Sigmoid colon (tissue), 7 donors: ENCODE results near the gene RDX. TPM values are rescaled to one million over a fixed set of nuclear protein-coding genes. Genes with fewer than 3 reads are reported as not detected.

Experiments
- DNase-seq: peaks from one replicate; pipeline ENCODE4 v3.0.0-alpha.2; 2019
- H3K27ac ChIP-seq, 4 donors: fragments of 200-600 bp; sonication (generic); one replicate each; pipeline ENCODE4 v1.5.1; 2016 to 2019; ENCODE audit warnings: mild to moderate bottlenecking in 1 of 4
- H3K27me3 ChIP-seq, 3 donors: fragments of 200-600 bp; sonication (generic); one replicate each; pipeline ENCODE4 v1.5.1; 2019; ENCODE audit warnings: mild to moderate bottlenecking in 1 of 3
- H3K36me3 ChIP-seq, 4 donors: fragments of 200-600 bp; sonication (generic); one replicate each; pipeline ENCODE4 v1.5.1; 2016 to 2019
- H3K4me1 ChIP-seq, 4 donors: fragments of 200-600 bp; sonication (generic); one replicate each; pipeline ENCODE4 v1.5.1; 2017 to 2019
- H3K4me3 ChIP-seq, 4 donors: fragments of 200-600 bp; sonication (generic); one replicate each; pipeline ENCODE4 v1.5.1; 2017 to 2019; ENCODE audit warnings: mild to moderate bottlenecking in 2 of 4, moderate library complexity in 1 of 4
- H3K9me3 ChIP-seq, 4 donors: fragments of 200-600 bp in 3 of 4; sonication (generic) in 3 of 4; one replicate each; pipeline versions ENCODE4 v1.5.1 to v1.6.1; 2013 to 2019
- CTCF ChIP-seq, 4 experiments: fragments of 450-650 bp in 3 of 4; fragments of 200-600 bp in 1 of 4; IDR thresholded peaks; one replicate each; pipeline ENCODE4 v1.5.1; 2016 to 2019; ENCODE audit warnings: antibody characterized with exemption in 4 of 4, mild to moderate bottlenecking in 3 of 4, moderate library complexity in 2 of 4
- EP300 ChIP-seq, 4 donors: sonication (generic); formaldehyde crosslinking; IDR thresholded peaks; one replicate each; pipeline ENCODE4 v1.6.1; 2017; ENCODE audit warnings: antibody characterized with exemption in 4 of 4
- POLR2A ChIP-seq, 2 donors: fragments of 450-650 bp; IDR thresholded peaks; one replicate each; pipeline ENCODE4 v1.6.1; 2016; ENCODE audit warnings: antibody characterized with exemption in 2 of 2, mild to moderate bottlenecking in 2 of 2, moderate library complexity in 2 of 2
- POLR2AphosphoS5 ChIP-seq, 4 donors: sonication (generic); formaldehyde crosslinking; IDR thresholded peaks; one replicate each; pipeline ENCODE4 v1.6.1; 2017; ENCODE audit warnings: antibody characterized with exemption in 4 of 4
- WGBS, 2 donors: extraction: QIAGEN DNeasy Blood & Tissue Kit; methylation state at CpG; one replicate each; pipeline ENCODE4 v1.1.7; 2013; 5-methylcytosine and 5-hydroxymethylcytosine counted together
- intact Hi-C: fragments of 100-400 bp; cut with DNase I; formaldehyde crosslinking; loops from one replicate; pipeline ENCODE4 v1.15.1; 2023
- polyA plus RNA-seq, 3 donors: library from polyadenylated mRNA; stranded (reverse); fragments of 200-250 nt; gene quantifications; one replicate each; pipeline ENCODE4 v1.2.3, GENCODE V29; 2013
- total RNA-seq, 4 donors: library from RNA; depleted of rRNA; stranded (reverse); fragments of >200 nt; gene quantifications; one replicate each; pipeline ENCODE4 v1.1.0, GENCODE V29; 2016
- donor health status: healthy with polysubstance abuse.
- donor health status: Bipolar disorder and iron deficiency.
- donor health status: healthy.

RDX gene
- total and polyA plus RNA-seq, 7 donors: 7.9 to 160 (median 55.6) TPM

- intact Hi-C loops: no loop called here
- WGBS, 2 donors: 62 to 63% methylated on average over 5 of the region's 5 CpGs
- TF ChIP-seq EP300 (IDR thresholded peaks at IDR 0.05) (no peak), POLR2AphosphoS5 (IDR thresholded peaks at IDR 0.05) (no peak), POLR2A (IDR thresholded peaks at IDR 0.05) (no peak), CTCF (IDR thresholded peaks at IDR 0.05) (no peak)
These were observed 42.3 kb upstream of the RDX start for GRCh38 chr11:110338684-110339083.

GRCh38 chr11:110337570-110338193 lies 41.3 kb upstream of the RDX start:
- DNase-seq: no peak

More at GRCh38 chr11:110338684-110339083, 42.3 kb upstream of the RDX start:
- Histone ChIP-seq H3K36me3 (no peaks in the 10 kb centered on the region), H3K27me3 (no peaks in the 10 kb centered on the region), H3K9me3 (no peaks in the 10 kb centered on the region), H3K4me3 (no peak overlapping the region), H3K4me1 (no peaks in the 10 kb centered on the region), H3K27ac (no peak overlapping the region)
- no peak for DNase-seq

DNA sequence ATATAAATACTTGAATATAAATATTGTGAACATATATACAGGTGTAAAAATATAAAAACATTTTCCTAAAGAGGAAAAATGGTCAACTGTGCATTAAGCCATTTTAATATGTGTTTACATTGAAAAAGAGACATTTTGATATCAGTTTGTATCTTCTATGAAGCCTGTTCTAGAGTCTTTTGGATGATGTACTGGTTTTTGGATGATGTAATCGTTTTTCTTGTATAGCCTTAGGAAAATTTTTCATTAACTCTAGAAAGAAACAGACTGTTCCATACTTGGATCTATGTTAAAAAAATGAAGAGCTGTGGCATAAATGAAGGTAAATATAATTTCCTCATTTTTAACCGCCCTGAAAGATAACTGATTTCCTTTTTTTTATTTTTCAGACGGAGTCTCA lies 39.6 kb upstream of the RDX start:
- Histone ChIP-seq H3K9me3 (no peaks in the 10 kb centered on the region), H3K4me3 (no peak overlapping the region), H3K4me1 (no peaks in the 10 kb centered on the region), H3K27ac (no peak overlapping the region), H3K27me3 (no peaks in the 10 kb centered on the region), H3K36me3 (no peaks in the 10 kb centered on the region)
- intact Hi-C loops: no loop called here
- no peak for TF ChIP-seq CTCF (IDR thresholded peaks at IDR 0.05)
- TF ChIP-seq POLR2AphosphoS5 (IDR thresholded peaks at IDR 0.05): no peak
- no peak for TF ChIP-seq EP300 (IDR thresholded peaks at IDR 0.05)
- TF ChIP-seq POLR2A (IDR thresholded peaks at IDR 0.05): no peak
- DNase-seq: no peak
- 76 to 85% methylated on average over 3 of the region's 3 CpGs for WGBS, 2 donors

More at GRCh38 chr11:110337570-110338193, 41.3 kb upstream of the RDX start:
- Histone ChIP-seq H3K4me3 (no peak overlapping the region), H3K4me1 (no peaks in the 10 kb centered on the region), H3K36me3 (no peaks in the 10 kb centered on the region), H3K27ac (no peak overlapping the region), H3K27me3 (no peaks in the 10 kb centered on the region), H3K9me3 (no peaks in the 10 kb centered on the region)
- 71 to 76% methylated on average over 4 of the region's 4 CpGs for WGBS, 2 donors
- no peak for TF ChIP-seq POLR2AphosphoS5 (IDR thresholded peaks at IDR 0.05)
- TF ChIP-seq EP300 (IDR thresholded peaks at IDR 0.05): no peak
- no peak for TF ChIP-seq POLR2A (IDR thresholded peaks at IDR 0.05)
- no peak for TF ChIP-seq CTCF (IDR thresholded peaks at IDR 0.05)
- intact Hi-C loops: no loop called here

- H3K9me3 ChIP-seq: no peaks in the 10 kb centered on the region
- no peak overlapping the region for H3K4me3 ChIP-seq
- H3K36me3 ChIP-seq: no peaks in the 10 kb centered on the region
- no peak for DNase-seq
- H3K27ac ChIP-seq: no peak overlapping the region
- intact Hi-C loops: no loop called here
- TF ChIP-seq EP300 (IDR thresholded peaks at IDR 0.05) (no peak), POLR2AphosphoS5 (IDR thresholded peaks at IDR 0.05) (no peak), POLR2A (IDR thresholded peaks at IDR 0.05) (no peak), CTCF (IDR thresholded peaks at IDR 0.05) (no peak)
- WGBS, 2 donors: 92 to 96% methylated on average over 4 of the region's 4 CpGs
- no peaks in the 10 kb centered on the region for H3K4me1 ChIP-seq
- no peaks in the 10 kb centered on the region for H3K27me3 ChIP-seq
These were observed 38.9 kb upstream of the RDX start for GRCh38 chr11:110335358-110335757.

GRCh38 chr11:110331626-110332025 lies 35.2 kb upstream of the RDX start:
- Histone ChIP-seq H3K4me3 (no peak overlapping the region), H3K9me3 (peaks cover 0 to 3% (median 0%) of the 10 kb centered on the region in 4 donors), H3K4me1 (no peaks in the 10 kb centered on the region), H3K36me3 (no peaks in the 10 kb centered on the region), H3K27me3 (no peaks in the 10 kb centered on the region), H3K27ac (no peak overlapping the region)
- WGBS, 2 donors: 36 to 53% methylated on average over 1 of the region's 1 CpG
- intact Hi-C loops: no loop called here
- TF ChIP-seq POLR2AphosphoS5 (IDR thresholded peaks at IDR 0.05) (no peak), EP300 (IDR thresholded peaks at IDR 0.05) (no peak)
- no peak for DNase-seq
